Measurements from ENCODE around the gene ELANE.

- TF ChIP-seq, protein P1, sequence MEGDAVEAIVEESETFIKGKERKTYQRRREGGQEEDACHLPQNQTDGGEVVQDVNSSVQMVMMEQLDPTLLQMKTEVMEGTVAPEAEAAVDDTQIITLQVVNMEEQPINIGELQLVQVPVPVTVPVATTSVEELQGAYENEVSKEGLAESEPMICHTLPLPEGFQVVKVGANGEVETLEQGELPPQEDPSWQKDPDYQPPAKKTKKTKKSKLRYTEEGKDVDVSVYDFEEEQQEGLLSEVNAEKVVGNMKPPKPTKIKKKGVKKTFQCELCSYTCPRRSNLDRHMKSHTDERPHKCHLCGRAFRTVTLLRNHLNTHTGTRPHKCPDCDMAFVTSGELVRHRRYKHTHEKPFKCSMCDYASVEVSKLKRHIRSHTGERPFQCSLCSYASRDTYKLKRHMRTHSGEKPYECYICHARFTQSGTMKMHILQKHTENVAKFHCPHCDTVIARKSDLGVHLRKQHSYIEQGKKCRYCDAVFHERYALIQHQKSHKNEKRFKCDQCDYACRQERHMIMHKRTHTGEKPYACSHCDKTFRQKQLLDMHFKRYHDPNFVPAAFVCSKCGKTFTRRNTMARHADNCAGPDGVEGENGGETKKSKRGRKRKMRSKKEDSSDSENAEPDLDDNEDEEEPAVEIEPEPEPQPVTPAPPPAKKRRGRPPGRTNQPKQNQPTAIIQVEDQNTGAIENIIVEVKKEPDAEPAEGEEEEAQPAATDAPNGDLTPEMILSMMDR (IDR thresholded peaks at IDR 0.05; ENCODE audit: low read length) = no peak
- no peak for TF ChIP-seq EZH2 (IDR thresholded peaks at IDR 0.05; ENCODE audit: borderline replicate concordance, low read length)
Observed at GRCh38 chr19:806815-807421, 45.2 kb upstream of the ELANE start.
